GM18505 (cell line): ENCODE measurements around the gene HOMER2.

Source experiments
- ATAC-seq: cut with Tn5 transposase; IDR thresholded peaks from one replicate; pipeline ENCODE4 v1.9.1; 2021; ENCODE audit not compliant: unreplicated experiment
- POLR2A ChIP-seq: IDR thresholded peaks from 4 replicates; pipeline ENCODE4 v1.6.1; 2011; ENCODE audit warnings: borderline replicate concordance; ENCODE audit not compliant: insufficient read depth, insufficient read length; ENCODE audit errors: extremely low read depth

The HOMER2 gene

GRCh38 chr15:82931221-82931620 is 21.3 kb downstream of the HOMER2 start:
- ATAC-seq, result no peak
- no peak for TF ChIP-seq POLR2A

- no peak for TF ChIP-seq POLR2A
- no peak for ATAC-seq
Observed at GRCh38 chr15:82930461-82930860, 22.1 kb downstream of the HOMER2 start.

GRCh38 chr15:82928711-82929110 is 23.8 kb downstream of the HOMER2 start:
- ATAC-seq, result no peak
- TF ChIP-seq POLR2A, result no peak

- TF ChIP-seq POLR2A, result no peak
- no peak for ATAC-seq
Observed at GRCh38 chr15:82923744-82924143, 28.8 kb downstream of the HOMER2 start.

- TF ChIP-seq POLR2A, result no peak
- ATAC-seq, result no peak
Observed at GRCh38 chr15:82922737-82923136, 29.8 kb downstream of the HOMER2 start.

GRCh38 chr15:82921939-82922338 is 30.6 kb downstream of the HOMER2 start:
- ATAC-seq, result no peak
- TF ChIP-seq POLR2A, result no peak

- no peak for TF ChIP-seq POLR2A
- no peak for ATAC-seq
Observed at GRCh38 chr15:82921242-82921641, 31.3 kb downstream of the HOMER2 start.

GRCh38 chr15:82919231-82919886 is 33.2 kb downstream of the HOMER2 start:
- no peak for ATAC-seq
- no peak for TF ChIP-seq POLR2A

GRCh38 chr15:82918607-82919230 is 33.8 kb downstream of the HOMER2 start:
- ATAC-seq, result no peak
- no peak for TF ChIP-seq POLR2A

- ATAC-seq, result no peak
- no peak for TF ChIP-seq POLR2A
Observed at GRCh38 chr15:82918162-82918561, 34.4 kb downstream of the HOMER2 start.

GRCh38 chr15:82917249-82917648 is 35.3 kb downstream of the HOMER2 start:
- TF ChIP-seq POLR2A, result no peak
- ATAC-seq, result no peak

GRCh38 chr15:82916161-82916952 is 36.2 kb downstream of the HOMER2 start:
- no peak for TF ChIP-seq POLR2A
- ATAC-seq, result no peak

- no peak for TF ChIP-seq POLR2A
- no peak for ATAC-seq
Observed at GRCh38 chr15:82914396-82914795, 38.1 kb downstream of the HOMER2 start.

- ATAC-seq, result no peak
- TF ChIP-seq POLR2A, result no peak
Observed at GRCh38 chr15:82911458-82911857, 41.1 kb downstream of the HOMER2 start.

GRCh38 chr15:82910721-82911120 is 41.8 kb downstream of the HOMER2 start:
- TF ChIP-seq POLR2A, result no peak
- no peak for ATAC-seq
